ENCODE data around the gene SHFL.

- TF ChIP-seq POLR2A (IDR thresholded peaks at IDR 0.05) (no peak), CTCF (IDR thresholded peaks at IDR 0.05) (no peak)
These were observed 21.8 kb downstream of the SHFL start for GRCh38 chr19:10107817-10108367.
